Measurements from ENCODE around the gene GCM1. TPM values are rescaled to one million over a fixed set of nuclear protein-coding genes. Genes with fewer than 3 reads are reported as not detected.

The GCM1 gene
- total and polyA plus RNA-seq, 2 experiments from 2014 or later = 0.33 TPM; not detected in 1

GRCh38 chr6:53119349-53119748 lies 29.3 kb downstream of the GCM1 start:
- Histone ChIP-seq H2AFZ (no peak overlapping the region), H3K9me2 (replicated peaks; ENCODE audit: insufficient read depth) (no peaks in the 10 kb centered on the region), H3K27ac (peak overlapping the region; percentile 24), H3K4me3 (no peak overlapping the region), H4K20me1 (ENCODE audit: insufficient read depth, poor library complexity, severe bottlenecking) (no peaks in the 10 kb centered on the region), H3K27me3 (no peaks in the 10 kb centered on the region), H3K36me3 (replicated peaks; ENCODE audit: insufficient read depth, low read depth) (no peaks in the 10 kb centered on the region), H3K4me1 (ENCODE audit: insufficient read depth) (peaks cover 7% of the 10 kb centered on the region), H3K4me2 (no peak overlapping the region), H3K9me3 (ENCODE audit: low read depth) (no peaks in the 10 kb centered on the region), H3K79me2 (no peaks in the 10 kb centered on the region)
- WGBS (ENCODE audit: low lambda C conversion rate, missing lambda C conversion rate) = 79% methylated on average over 1 of the region's 1 CpG
- DNase-seq (ENCODE audit: low spot score) = no peak
- no peak for TF ChIP-seq EZH2 (IDR thresholded peaks at IDR 0.05; ENCODE audit: borderline replicate concordance)
- TF ChIP-seq EZH2phosphoT487 (IDR thresholded peaks at IDR 0.05; ENCODE audit: low read depth, severe bottlenecking, unreplicated experiment) = no peak
- TF ChIP-seq CTCF (IDR thresholded peaks at IDR 0.05; ENCODE audit: poor library complexity) = no peak

GRCh38 chr6:53115741-53116140 lies 32.9 kb downstream of the GCM1 start:
- H3K9me3 ChIP-seq (ENCODE audit: low read depth) = no peaks in the 10 kb centered on the region
- H4K20me1 ChIP-seq (ENCODE audit: insufficient read depth, poor library complexity, severe bottlenecking) = no peaks in the 10 kb centered on the region
- H3K27ac ChIP-seq = no peak overlapping the region
- H2AFZ ChIP-seq = no peak overlapping the region
- H3K9me2 ChIP-seq (replicated peaks; ENCODE audit: insufficient read depth) = no peaks in the 10 kb centered on the region
- DNase-seq (ENCODE audit: low spot score) = no peak
- TF ChIP-seq EZH2 (IDR thresholded peaks at IDR 0.05; ENCODE audit: borderline replicate concordance) (no peak), EZH2phosphoT487 (IDR thresholded peaks at IDR 0.05; ENCODE audit: low read depth, severe bottlenecking, unreplicated experiment) (no peak), CTCF (IDR thresholded peaks at IDR 0.05; ENCODE audit: poor library complexity) (no peak)
- no peaks in the 10 kb centered on the region for H3K27me3 ChIP-seq
- no peak overlapping the region for H3K4me2 ChIP-seq
- H3K4me3 ChIP-seq = no peak overlapping the region
- H3K36me3 ChIP-seq (replicated peaks; ENCODE audit: insufficient read depth, low read depth) = no peaks in the 10 kb centered on the region
- 84% methylated on average over 2 of the region's 2 CpGs for WGBS (ENCODE audit: low lambda C conversion rate, missing lambda C conversion rate)
- H3K4me1 ChIP-seq (ENCODE audit: insufficient read depth) = peaks cover 36% of the 10 kb centered on the region
- H3K79me2 ChIP-seq = no peaks in the 10 kb centered on the region

GRCh38 chr6:53115113-53115512 lies 33.5 kb downstream of the GCM1 start:
- Histone ChIP-seq H3K4me1 (ENCODE audit: insufficient read depth) (peaks cover 36% of the 10 kb centered on the region), H3K9me3 (ENCODE audit: low read depth) (no peaks in the 10 kb centered on the region), H3K4me2 (no peak overlapping the region), H3K27ac (no peak overlapping the region), H3K9me2 (replicated peaks; ENCODE audit: insufficient read depth) (no peaks in the 10 kb centered on the region), H3K79me2 (no peaks in the 10 kb centered on the region), H4K20me1 (ENCODE audit: insufficient read depth, poor library complexity, severe bottlenecking) (no peaks in the 10 kb centered on the region), H3K36me3 (replicated peaks; ENCODE audit: insufficient read depth, low read depth) (no peaks in the 10 kb centered on the region), H2AFZ (no peak overlapping the region), H3K4me3 (no peak overlapping the region), H3K27me3 (no peaks in the 10 kb centered on the region)
- DNase-seq (ENCODE audit: low spot score) = no peak
- TF ChIP-seq CTCF (IDR thresholded peaks at IDR 0.05; ENCODE audit: poor library complexity) = no peak
- no peak for TF ChIP-seq EZH2 (IDR thresholded peaks at IDR 0.05; ENCODE audit: borderline replicate concordance)
- TF ChIP-seq EZH2phosphoT487 (IDR thresholded peaks at IDR 0.05; ENCODE audit: low read depth, severe bottlenecking, unreplicated experiment) = no peak
- 93% methylated on average over 1 of the region's 1 CpG for WGBS (ENCODE audit: low lambda C conversion rate, missing lambda C conversion rate)

- H2AFZ ChIP-seq = no peak overlapping the region
- 42% methylated on average over 4 of the region's 4 CpGs for WGBS (ENCODE audit: low lambda C conversion rate, missing lambda C conversion rate)
- peak overlapping the region; percentile 67 for H3K27ac ChIP-seq
- peak overlapping the region; percentile 9 for H3K4me2 ChIP-seq
- no peaks in the 10 kb centered on the region for H3K36me3 ChIP-seq (replicated peaks; ENCODE audit: insufficient read depth, low read depth)
- no peaks in the 10 kb centered on the region for H4K20me1 ChIP-seq (ENCODE audit: insufficient read depth, poor library complexity, severe bottlenecking)
- H3K27me3 ChIP-seq = no peaks in the 10 kb centered on the region
- H3K9me3 ChIP-seq (ENCODE audit: low read depth) = no peaks in the 10 kb centered on the region
- no peaks in the 10 kb centered on the region for H3K79me2 ChIP-seq
- no peaks in the 10 kb centered on the region for H3K9me2 ChIP-seq (replicated peaks; ENCODE audit: insufficient read depth)
- DNase-seq (ENCODE audit: low spot score) = no peak
- H3K4me3 ChIP-seq = no peak overlapping the region
- TF ChIP-seq CTCF (IDR thresholded peaks at IDR 0.05; ENCODE audit: poor library complexity) (no peak), EZH2 (IDR thresholded peaks at IDR 0.05; ENCODE audit: borderline replicate concordance) (no peak), EZH2phosphoT487 (IDR thresholded peaks at IDR 0.05; ENCODE audit: low read depth, severe bottlenecking, unreplicated experiment) (no peak)
- peaks cover 33% of the 10 kb centered on the region for H3K4me1 ChIP-seq (ENCODE audit: insufficient read depth)
Measured at GRCh38 chr6:53113742-53114141, 34.9 kb downstream of the GCM1 start.
